Endodermal cell (in vitro differentiated cells): ENCODE results near the gene PARP9. TPM values are rescaled to one million over a fixed set of nuclear protein-coding genes. Genes with fewer than 3 reads are reported as not detected.
"Not testable (repeated sequence)": the region's sequence is repeated elsewhere in the genome, so short reads cannot be mapped to it uniquely, and the experiment has no call there.

Source experiments
- DNase-seq: peaks from one replicate; pipeline ENCODE4 v3.0.0-alpha.2; 2017
- H3K27ac ChIP-seq: 2 replicates; pipeline ENCODE4 v1.5.1; 2013; ENCODE audit warnings: mild to moderate bottlenecking, low read depth, low read length, moderate library complexity
- H3K27me3 ChIP-seq: 2 replicates; pipeline ENCODE4 v1.6.1; 2013; ENCODE audit warnings: mild to moderate bottlenecking, low read length, moderate library complexity; ENCODE audit not compliant: insufficient read depth, control insufficient read depth, poor library complexity, severe bottlenecking
- H3K36me3 ChIP-seq: 2 replicates; pipeline ENCODE4 v1.7.0; 2013; ENCODE audit warnings: mild to moderate bottlenecking, low read length, moderate library complexity; ENCODE audit not compliant: control insufficient read depth, insufficient read depth
- H3K4me1 ChIP-seq: one replicate; pipeline ENCODE4 v1.7.0; 2013; ENCODE audit warnings: low read length; ENCODE audit not compliant: control insufficient read depth, insufficient read depth
- H3K4me3 ChIP-seq: 2 replicates; pipeline ENCODE4 v1.5.1; 2013; ENCODE audit warnings: mild to moderate bottlenecking, low read length, moderate library complexity
- H3K9ac ChIP-seq: 2 replicates; pipeline ENCODE4 v1.6.1; 2013; ENCODE audit warnings: mild to moderate bottlenecking, low read length, moderate library complexity; ENCODE audit not compliant: poor library complexity, severe bottlenecking; ENCODE audit errors: extremely low read depth
- H3K9me3 ChIP-seq: 2 replicates; pipeline ENCODE4 v1.6.1; 2013; ENCODE audit warnings: mild to moderate bottlenecking, low read length, moderate library complexity; ENCODE audit not compliant: control insufficient read depth
- H3K27ac Mint-ChIP-seq: 2 replicates; pipeline ENCODE4 v1.8.0; 2020; ENCODE audit warnings: mixed read lengths
- H3K27me3 Mint-ChIP-seq: 2 replicates; pipeline ENCODE4 v1.8.0; 2021; ENCODE audit warnings: mild to moderate bottlenecking, mixed read lengths; ENCODE audit not compliant: insufficient read depth
- H3K36me3 Mint-ChIP-seq: 2 replicates; pipeline ENCODE4 v1.8.0; 2020; ENCODE audit warnings: low read depth, mixed read lengths
- H3K4me1 Mint-ChIP-seq: 2 replicates; pipeline ENCODE4 v1.8.0; 2020; ENCODE audit warnings: mixed read lengths
- H3K4me3 Mint-ChIP-seq: 2 replicates; pipeline ENCODE4 v1.8.0; 2020; ENCODE audit warnings: mild to moderate bottlenecking, moderate library complexity, mixed read lengths
- H3K9me3 Mint-ChIP-seq: 2 replicates; pipeline ENCODE4 v1.8.0; 2020; ENCODE audit warnings: mild to moderate bottlenecking, mixed read lengths
- CTCF ChIP-seq: fragments of 200-600 bp; sonication (generic); conservative IDR thresholded peaks from 2 replicates; pipeline ENCODE4 v1.5.0; 2021; ENCODE audit warnings: antibody characterized with exemption, mild to moderate bottlenecking
- WGBS, 2 experiments: methylation state at CpG; one replicate each; pipeline versions ENCODE4 v1.1.5 to v1.1.7; 2013; ENCODE audit warnings: missing lambda C conversion rate in 2 of 2, mixed read lengths in 1 of 2; ENCODE audit not compliant: insufficient coverage in 1 of 2, insufficient read length in 1 of 2; 5-methylcytosine and 5-hydroxymethylcytosine counted together
- total RNA-seq, 2 donors: library from RNA; stranded (reverse); fragmentation: NEBNext Ultra II Directional in 1 of 2; extraction: Animal tissue kit (Norgen Biotek cat#: 25700) in 1 of 2; gene quantifications; 2 replicates in 1 of 2; 3 replicates in 1 of 2; pipeline ENCODE4 v1.2.1, GENCODE V29; 2021

Gene PARP9
- total RNA-seq, 2 donors from 2014 or later = 3.7 to 4.3 TPM

- peak; percentile 62 for DNase-seq
- Histone ChIP-seq H3K9me3 (no peaks in the 10 kb centered on the region), H3K27ac (no peak overlapping the region), H3K4me1 (no peaks in the 10 kb centered on the region), H3K9ac (no peak overlapping the region), H3K27me3 (no peaks in the 10 kb centered on the region), H3K36me3 (no peaks in the 10 kb centered on the region), H3K4me3 (peak overlapping the region; percentile 91)
- WGBS, 2 experiments = 76 to 79% methylated on average over 11 to 15 of the region's 15 CpGs
- H3K9me3 Mint-ChIP-seq = no peaks in the 10 kb centered on the region
- peak overlapping the region; percentile 83 for H3K4me3 Mint-ChIP-seq
- H3K27ac Mint-ChIP-seq = no peak overlapping the region
- H3K36me3 Mint-ChIP-seq = peaks cover 2% of the 10 kb centered on the region
- H3K27me3 Mint-ChIP-seq = peaks cover 1% of the 10 kb centered on the region
- TF ChIP-seq CTCF = no peak
- H3K4me1 Mint-ChIP-seq = peaks cover 55% of the 10 kb centered on the region
These were observed 51.8 kb downstream of the PARP9 start for GRCh38 chr3:122512284-122512683.

- H3K9me3 ChIP-seq = no peaks in the 10 kb centered on the region
- peaks cover 2% of the 10 kb centered on the region for H3K36me3 Mint-ChIP-seq
- H3K27ac ChIP-seq = no peak overlapping the region
- peaks cover 1% of the 10 kb centered on the region for H3K27me3 Mint-ChIP-seq
- no peaks in the 10 kb centered on the region for H3K36me3 ChIP-seq
- no peak overlapping the region for H3K27ac Mint-ChIP-seq
- no peak for TF ChIP-seq CTCF
- peaks cover 3% of the 10 kb centered on the region for H3K4me1 ChIP-seq
- no peaks in the 10 kb centered on the region for H3K9me3 Mint-ChIP-seq
- DNase-seq = no peak
- H3K27me3 ChIP-seq = no peaks in the 10 kb centered on the region
- H3K4me3 ChIP-seq = peak overlapping the region; percentile 44
- H3K4me3 Mint-ChIP-seq = peak overlapping the region; percentile 83
- no peak overlapping the region for H3K9ac ChIP-seq
- WGBS, 2 experiments = 82 to 90% methylated on average over 5 to 8 of the region's 8 CpGs
- H3K4me1 Mint-ChIP-seq = peaks cover 61% of the 10 kb centered on the region
These were observed 53.1 kb downstream of the PARP9 start for GRCh38 chr3:122510878-122511535.

GRCh38 chr3:122508944-122509343 lies 55.2 kb downstream of the PARP9 start:
- not testable (repeated sequence) for H3K27ac Mint-ChIP-seq, H3K9me3 Mint-ChIP-seq, H3K27me3 ChIP-seq, H3K9me3 ChIP-seq, H3K36me3 Mint-ChIP-seq, H3K4me3 Mint-ChIP-seq, DNase-seq, H3K27ac ChIP-seq, H3K4me1 ChIP-seq, H3K9ac ChIP-seq, H3K27me3 Mint-ChIP-seq, H3K4me3 ChIP-seq, H3K36me3 ChIP-seq
- 92 to 95% methylated on average over 4 to 9 of the region's 9 CpGs for WGBS, 2 experiments
- peaks cover 64% of the 10 kb centered on the region for H3K4me1 Mint-ChIP-seq
